K562 (cell line): ENCODE measurements around the gene CARMIL1. TPM values are rescaled to one million over a fixed set of nuclear protein-coding genes. Genes with fewer than 3 reads are reported as not detected.
"Not testable (repeated sequence)": the region's sequence is repeated elsewhere in the genome, so short reads cannot be mapped to it uniquely, and the experiment has no call there.

Experiments
- ATAC-seq: fragments of 200-7000 bp; cut with Tn5 transposase; 3 replicates; pipeline ENCODE4 v1.9.1; 2020; ENCODE audit warnings: moderate library complexity
- BruUV-seq: library from RNA; stranded (reverse); fragments of 400-500 nt; replicated peaks from 2 replicates; lab custom pipeline; 2021; lab: Mats Ljungman, UMichigan
- CTCF ChIA-PET: fragments of 300-600 bp; formaldehyde crosslinking; extraction: SDS; loops from one replicate; lab custom pipeline; 2021; ENCODE audit warnings: low intra/inter-chr PET ratio; lab: Yijun Ruan, JAX
- POLR2A ChIA-PET: fragments of 300-600, 350-650 bp; sonication (Branson Sonifier 250); formaldehyde crosslinking; extraction: SDS; loops from one replicate; lab custom pipeline; 2021; ENCODE audit warnings: antibody characterized with exemption, inconsistent platforms; lab: Yijun Ruan, JAX
- DNase-seq, 4 experiments: peaks; one replicate each; pipeline versions ENCODE4 v3.0.0 to v3.0.0-alpha.2; 2011 to 2018; ENCODE audit warnings: low spot score in 3 of 4, mixed read lengths in 3 of 4; ENCODE audit errors: extremely low read depth in 1 of 4
- FAIRE-seq: peaks from 2 replicates; lab custom pipeline; 2011; peaks lifted over from hg19 to GRCh38; lab: Jason Lieb, UNC
- H2AFZ ChIP-seq: 2 replicates; pipeline ENCODE4 v1.6.0; 2011; ENCODE audit warnings: low read depth, low read length, control low read depth, inconsistent platforms
- H3K27ac ChIP-seq: fragments of 200-600 bp; 3 replicates; pipeline ENCODE4 v1.8.0; 2011; ENCODE audit warnings: low read depth, mild to moderate bottlenecking, control low read depth, inconsistent platforms, low read length, moderate library complexity, mixed read lengths; ENCODE audit errors: extremely low read depth
- H3K27me3 ChIP-seq, 2 experiments: fragments of 300-600 bp in 1 of 2; 2 replicates in 1 of 2; 3 replicates in 1 of 2; pipeline versions ENCODE4 v1.6.0 to v1.8.0; 2011; ENCODE audit warnings: inconsistent platforms in 2 of 2, low read length in 2 of 2, mild to moderate bottlenecking in 1 of 2, mixed read lengths in 1 of 2, moderate library complexity in 1 of 2; ENCODE audit not compliant: control insufficient read depth in 2 of 2, insufficient read depth in 2 of 2
- H3K36me3 ChIP-seq: fragments of 300-600 bp; 3 replicates; pipeline ENCODE4 v1.8.0; 2011; ENCODE audit warnings: mild to moderate bottlenecking, low read length, inconsistent platforms; ENCODE audit not compliant: control insufficient read depth, insufficient read depth
- H3K4me1 ChIP-seq, 2 experiments: fragments of 200-600 bp in 1 of 2; replicated peaks in 1 of 2; 2 replicates in 1 of 2; 3 replicates in 1 of 2; pipeline versions ENCODE4 v1.5.1 to v1.8.0; 2011; ENCODE audit warnings: inconsistent platforms in 2 of 2, low read length in 2 of 2, mild to moderate bottlenecking in 1 of 2, mixed read lengths in 1 of 2, moderate library complexity in 1 of 2; ENCODE audit not compliant: control insufficient read depth in 2 of 2, insufficient read depth in 2 of 2
- H3K4me2 ChIP-seq: 2 replicates; pipeline ENCODE4 v1.6.1; 2011; ENCODE audit warnings: low read length, control low read depth, inconsistent platforms, mixed read lengths; ENCODE audit not compliant: insufficient read depth
- H3K4me3 ChIP-seq: fragments of 200-600 bp; sonication (generic), shearing (Covaris generic); 2 replicates; pipeline ENCODE4 v1.5.1; 2016; ENCODE audit warnings: control low read depth, inconsistent platforms
- H3K79me2 ChIP-seq: fragments of 200-600 bp; 3 replicates; pipeline ENCODE4 v1.8.0; 2011; ENCODE audit warnings: low read length, inconsistent platforms; ENCODE audit not compliant: control insufficient read depth, insufficient read depth
- H3K9ac ChIP-seq, 2 experiments: 2 replicates each; pipeline versions ENCODE4 v1.6.0 to v1.6.1; 2011; ENCODE audit warnings: low read depth in 2 of 2, low read length in 2 of 2, control low read depth in 1 of 2, inconsistent platforms in 1 of 2, mild to moderate bottlenecking in 1 of 2, mixed read lengths in 1 of 2; ENCODE audit not compliant: insufficient read depth in 1 of 2
- H3K9me1 ChIP-seq: one replicate; pipeline ENCODE4 v1.6.0; 2011; ENCODE audit warnings: inconsistent platforms, mild to moderate bottlenecking, low read length, moderate library complexity; ENCODE audit not compliant: control insufficient read depth, insufficient read depth
- H3K9me3 ChIP-seq: replicated peaks from 2 replicates; pipeline ENCODE4 v1.5.1; 2011; ENCODE audit warnings: low read depth, low read length, inconsistent platforms; ENCODE audit not compliant: control insufficient read depth, insufficient read depth
- H4K20me1 ChIP-seq: replicated peaks from 2 replicates; pipeline ENCODE4 v1.6.1; 2011; ENCODE audit warnings: low read length, inconsistent platforms, mixed read lengths; ENCODE audit not compliant: control insufficient read depth, insufficient read depth
- ETV1 ChIP-seq: fragments of 450-650 bp; conservative IDR thresholded peaks from 2 replicates; pipeline ENCODE4 v1.6.1; 2016; ENCODE audit warnings: missing genetic modification characterization, control low read depth, low read depth, missing compliant biosample characterization
- HMGN3 ChIP-seq: IDR thresholded peaks from 2 replicates; pipeline ENCODE4 v1.6.1; 2011; ENCODE audit warnings: borderline replicate concordance, low read depth, mild to moderate bottlenecking, mixed read lengths, low read length; ENCODE audit not compliant: insufficient read length; ENCODE audit errors: extremely low read depth
- ILF3 ChIP-seq: fragments of 450-650 bp; IDR thresholded peaks from 2 replicates; pipeline ENCODE4 v1.6.1; 2018; ENCODE audit warnings: antibody characterized with exemption, mild to moderate bottlenecking, moderate library complexity, borderline replicate concordance
- KAT7 ChIP-seq: sonication (generic); formaldehyde crosslinking; IDR thresholded peaks from 2 replicates; pipeline ENCODE4 v1.8.0; 2022; ENCODE audit warnings: missing genetic modification reagents, mild to moderate bottlenecking, borderline replicate concordance
- KLF6 ChIP-seq: fragments of 250-450 bp; sonication (Bioruptor Pico); IDR thresholded peaks from 2 replicates; pipeline ENCODE4 v1.4.0; 2020; ENCODE audit warnings: mild to moderate bottlenecking, moderate library complexity, borderline replicate concordance
- MAFG ChIP-seq: fragments of 450-650 bp; conservative IDR thresholded peaks from 2 replicates; pipeline ENCODE4 v1.6.1; 2016; ENCODE audit warnings: missing genetic modification characterization, missing compliant biosample characterization
- NRF1 ChIP-seq, 2 experiments: fragments of 450-650 bp; IDR thresholded peaks in 1 of 2; conservative IDR thresholded peaks in 1 of 2; 2 replicates each; pipeline ENCODE4 v1.6.1; 2014; ENCODE audit warnings: mild to moderate bottlenecking in 2 of 2
- RB1 ChIP-seq: fragments of 450-650 bp; IDR thresholded peaks from 2 replicates; pipeline ENCODE4 v1.6.1; 2017; ENCODE audit warnings: low read depth, mild to moderate bottlenecking
- SRSF1 ChIP-seq: fragments of 200-400 bp; formaldehyde crosslinking; IDR thresholded peaks from 2 replicates; pipeline ENCODE4 v1.6.1; 2017; ENCODE audit warnings: mild to moderate bottlenecking, low read depth, low read length, moderate library complexity
- U2AF1 ChIP-seq: fragments of 200-400 bp; formaldehyde crosslinking; optimal IDR thresholded peaks from 2 replicates; pipeline ENCODE3; 2017; ENCODE audit warnings: mild to moderate bottlenecking, low read depth, low read length, moderate library complexity
- ZBTB7A ChIP-seq: IDR thresholded peaks from 2 replicates; pipeline ENCODE4 v1.6.1; 2011; ENCODE audit warnings: low read depth, mild to moderate bottlenecking, low read length, moderate library complexity, borderline replicate concordance; ENCODE audit not compliant: control insufficient read depth
- WGBS: fragments of 100-300 bp; shearing (Covaris generic); methylation state at CpG from one replicate; pipeline ENCODE4 v1.1.6; 2016; ENCODE audit warnings: low coverage, mixed read lengths; ENCODE audit not compliant: insufficient coverage; ENCODE audit errors: missing lambda C conversion rate; 5-methylcytosine and 5-hydroxymethylcytosine counted together
- in situ Hi-C: fragments of 300-500 bp; cut with MboI; formaldehyde crosslinking; loops from 4 replicates; pipeline ENCODE4 v1.15.0; 2018; ENCODE audit warnings: inconsistent platforms, mixed read lengths
- intact Hi-C: fragments of 100-400 bp; cut with micrococcal nuclease; formaldehyde crosslinking; loops from 2 replicates; pipeline ENCODE4 v1.14.2; 2022
- polyA plus RNA-seq, 8 experiments: library from polyadenylated mRNA; depleted of rRNA in 4 of 8; stranded (reverse) in 5 of 8; unstranded in 3 of 8; fragments of >200 nt; fragmentation: Nextera tagmentation in 2 of 8; fragmentation: Illumina TruSeq in 1 of 8; extraction: Ambion mirVana in 2 of 8; extraction: Trizol in 1 of 8; gene quantifications; 2 replicates each; pipeline versions ENCODE4 v1.2.1 to v1.2.3, GENCODE V29; 2011 to 2014; ENCODE audit warnings: inconsistent platforms in 1 of 8, missing spikeins in 1 of 8
- total RNA-seq, 7 experiments: library from RNA; depleted of rRNA in 6 of 7; stranded (reverse); fragments of >200 nt in 6 of 7; fragmentation: Illumina TruSeq in 2 of 7; extraction: Trizol in 2 of 7; gene quantifications; 2 replicates each; pipeline versions ENCODE4 v1.2.1 to v1.2.3, GENCODE V29; 2011 to 2021; ENCODE audit warnings: low replicate concordance in 1 of 7
- TF ChIP-seq, protein P1 (sequence below), 2 experiments: IDR thresholded peaks in 1 of 2; conservative IDR thresholded peaks in 1 of 2; 2 replicates each; pipeline ENCODE4 v1.6.1; 2016; ENCODE audit warnings: low read depth in 2 of 2, mild to moderate bottlenecking in 1 of 2, missing compliant biosample characterization in 1 of 2, missing genetic modification characterization in 1 of 2, moderate library complexity in 1 of 2
- TF ChIP-seq, protein P2 (sequence below): fragments of 250-450 bp; sonication (Bioruptor Pico); IDR thresholded peaks from 2 replicates; pipeline ENCODE4 v1.6.1; 2021; ENCODE audit warnings: mild to moderate bottlenecking

The CARMIL1 gene
- total and polyA plus RNA-seq, 9 of the 15 experiments (the other 6 are each of a cell fraction or from before 2014, with no cell fraction given): 0.04 to 0.32 (median 0.10) TPM; not detected in 1

GRCh38 chr6:25585225-25585624 lies 306.1 kb downstream of the CARMIL1 start:
- ChIA-PET POLR2A (no interaction called here), CTCF (no interaction called here)
- ATAC-seq (no peak), DNase-seq (no peak), FAIRE-seq (no peak)
- intact Hi-C loops: no loop called here
- in situ Hi-C loops: no loop called here
- WGBS: 3% methylated on average over 4 of the region's 4 CpGs
- Histone ChIP-seq H3K79me2 (no peaks in the 10 kb centered on the region), H3K4me1 (no peaks in the 10 kb centered on the region), H3K9me3 (no peaks in the 10 kb centered on the region), H3K36me3 (no peaks in the 10 kb centered on the region), H3K4me3 (no peak overlapping the region), H3K9me1 (no peaks in the 10 kb centered on the region), H3K4me2 (no peak overlapping the region), H3K9ac (no peak overlapping the region), H2AFZ (no peak overlapping the region), H3K27ac (no peak overlapping the region), H3K27me3 (peaks cover 0 to 4% of the 10 kb centered on the region in 2 experiments; a peak in 3 of 5 replicates), H4K20me1 (no peaks in the 10 kb centered on the region)
- TF ChIP-seq SRSF1 (no peak), MAFG (no peak), U2AF1 (no peak), NRF1 (conservative IDR thresholded peaks at IDR 0.05 in 1 of 2, IDR thresholded peaks at IDR 0.05 in 1 of 2) (no peak), ZBTB7A (no peak), KAT7 (no peak), KLF6 (no peak), ILF3 (no peak), ETV1 (tag) (no peak), HMGN3 (no peak), RB1 (no peak)
- TF ChIP-seq, protein P1, sequence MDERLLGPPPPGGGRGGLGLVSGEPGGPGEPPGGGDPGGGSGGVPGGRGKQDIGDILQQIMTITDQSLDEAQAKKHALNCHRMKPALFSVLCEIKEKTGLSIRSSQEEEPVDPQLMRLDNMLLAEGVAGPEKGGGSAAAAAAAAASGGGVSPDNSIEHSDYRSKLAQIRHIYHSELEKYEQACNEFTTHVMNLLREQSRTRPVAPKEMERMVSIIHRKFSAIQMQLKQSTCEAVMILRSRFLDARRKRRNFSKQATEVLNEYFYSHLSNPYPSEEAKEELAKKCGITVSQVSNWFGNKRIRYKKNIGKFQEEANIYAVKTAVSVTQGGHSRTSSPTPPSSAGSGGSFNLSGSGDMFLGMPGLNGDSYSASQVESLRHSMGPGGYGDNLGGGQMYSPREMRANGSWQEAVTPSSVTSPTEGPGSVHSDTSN (CRISPR knock-in tag; IDR thresholded peaks at IDR 0.05; ENCODE audit: low read depth): no peak
- TF ChIP-seq, protein P1 (tag; conservative IDR thresholded peaks at IDR 0.05; ENCODE audit: low read depth): no peak
- TF ChIP-seq, protein P2, sequence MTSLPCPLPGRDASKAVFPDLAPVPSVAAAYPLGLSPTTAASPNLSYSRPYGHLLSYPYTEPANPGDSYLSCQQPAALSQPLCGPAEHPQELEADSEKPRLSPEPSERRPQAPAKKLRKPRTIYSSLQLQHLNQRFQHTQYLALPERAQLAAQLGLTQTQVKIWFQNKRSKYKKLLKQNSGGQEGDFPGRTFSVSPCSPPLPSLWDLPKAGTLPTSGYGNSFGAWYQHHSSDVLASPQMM (CRISPR knock-in tag): no peak
- no TSS peak for BruUV-seq

GRCh38 chr6:25586119-25586518 lies 306.9 kb downstream of the CARMIL1 start:
- BruUV-seq, H3K79me2 ChIP-seq, POLR2A ChIA-PET, H3K9me3 ChIP-seq, FAIRE-seq, H3K4me2 ChIP-seq, intact Hi-C loops, H3K4me3 ChIP-seq, H3K9me1 ChIP-seq, in situ Hi-C loops, H4K20me1 ChIP-seq, H3K27me3 ChIP-seq, H3K27ac ChIP-seq, H3K9ac ChIP-seq, H3K4me1 ChIP-seq, H2AFZ ChIP-seq, DNase-seq, H3K36me3 ChIP-seq, ATAC-seq, CTCF ChIA-PET: not testable (repeated sequence)
- 5% methylated on average over 21 of the region's 30 CpGs for WGBS
